Liver (tissue), 9 donors: ENCODE measurements around the gene CSNK1G2. TPM values are rescaled to one million over a fixed set of nuclear protein-coding genes. Genes with fewer than 3 reads are reported as not detected.

Experiments used
- DNase-seq: peaks from one replicate; pipeline ENCODE4 v3.0.0-alpha.2; 2017; ENCODE audit warnings: low spot score
- H3K27ac ChIP-seq, 2 donors: one replicate each; pipeline ENCODE4 v1.7.0; 2013; ENCODE audit warnings: inconsistent platforms in 2 of 2, low read length in 2 of 2, control low read depth in 1 of 2, low read depth in 1 of 2, mild to moderate bottlenecking in 1 of 2
- H3K27me3 ChIP-seq, 4 donors: one replicate each; pipeline versions ENCODE4 v1.6.1 to v1.7.0; 2013; ENCODE audit warnings: low read length in 3 of 4, inconsistent platforms in 1 of 4, mild to moderate bottlenecking in 1 of 4, moderate library complexity in 1 of 4; ENCODE audit not compliant: control insufficient read depth in 4 of 4, insufficient read depth in 4 of 4
- H3K36me3 ChIP-seq, 4 donors: one replicate each; pipeline versions ENCODE4 v1.6.1 to v1.7.0; 2013; ENCODE audit warnings: low read length in 3 of 4, mild to moderate bottlenecking in 3 of 4, low read depth in 1 of 4, moderate library complexity in 1 of 4; ENCODE audit not compliant: control insufficient read depth in 4 of 4, insufficient read depth in 3 of 4
- H3K4me1 ChIP-seq, 4 donors: one replicate each; pipeline versions ENCODE4 v1.6.1 to v1.7.0; 2013; ENCODE audit warnings: low read length in 3 of 4, mild to moderate bottlenecking in 3 of 4, moderate library complexity in 1 of 4; ENCODE audit not compliant: control insufficient read depth in 4 of 4, insufficient read depth in 4 of 4
- H3K4me3 ChIP-seq, 3 donors: one replicate each; pipeline versions ENCODE4 v1.6.1 to v1.7.0; 2013; ENCODE audit warnings: low read length in 3 of 3, control low read depth in 1 of 3, low read depth in 1 of 3, mild to moderate bottlenecking in 1 of 3
- H3K9ac ChIP-seq, 2 donors: one replicate each; pipeline ENCODE4 v1.7.0; 2013; ENCODE audit warnings: low read length in 2 of 2, mild to moderate bottlenecking in 2 of 2, moderate library complexity in 2 of 2, control low read depth in 1 of 2, low read depth in 1 of 2
- H3K9me3 ChIP-seq, 4 donors: one replicate each; pipeline versions ENCODE4 v1.6.1 to v1.7.0; 2013; ENCODE audit warnings: low read length in 3 of 4; ENCODE audit not compliant: control insufficient read depth in 4 of 4
- ATF3 ChIP-seq: IDR thresholded peaks from 2 replicates; pipeline ENCODE4 v1.6.1; 2016; ENCODE audit warnings: antibody characterized with exemption
- EGR1 ChIP-seq, 2 donors: IDR thresholded peaks; 2 replicates each; pipeline ENCODE4 v1.6.1; 2016 to 2018; ENCODE audit warnings: antibody characterized with exemption in 2 of 2, low read depth in 2 of 2
- FOXA1 ChIP-seq: IDR thresholded peaks from 2 replicates; pipeline ENCODE4 v1.6.1; 2016; ENCODE audit warnings: antibody characterized with exemption
- FOXA2 ChIP-seq: IDR thresholded peaks from 2 replicates; pipeline ENCODE4 v1.6.1; 2016; ENCODE audit warnings: antibody characterized with exemption
- GABPA ChIP-seq, 2 donors: IDR thresholded peaks in 1 of 2; conservative IDR thresholded peaks in 1 of 2; 2 replicates each; pipeline ENCODE4 v1.6.1; 2016; ENCODE audit warnings: antibody characterized with exemption in 2 of 2, mild to moderate bottlenecking in 1 of 2, moderate library complexity in 1 of 2
- HNF4A ChIP-seq, 2 donors: conservative IDR thresholded peaks; 2 replicates each; pipeline ENCODE4 v1.6.1; 2016; ENCODE audit warnings: antibody characterized with exemption in 2 of 2, mild to moderate bottlenecking in 2 of 2
- HNF4G ChIP-seq: IDR thresholded peaks from 2 replicates; pipeline ENCODE4 v1.6.1; 2016; ENCODE audit warnings: antibody characterized with exemption
- JUND ChIP-seq, 2 donors: IDR thresholded peaks; 2 replicates each; pipeline ENCODE4 v1.6.1; 2016; ENCODE audit warnings: antibody characterized with exemption in 2 of 2
- MAX ChIP-seq: IDR thresholded peaks from 2 replicates; pipeline ENCODE4 v1.6.1; 2016; ENCODE audit warnings: antibody characterized with exemption
- NR2F2 ChIP-seq: IDR thresholded peaks from 2 replicates; pipeline ENCODE4 v1.6.1; 2016; ENCODE audit warnings: antibody characterized with exemption
- RAD21 ChIP-seq, 2 donors: IDR thresholded peaks; 2 replicates each; pipeline ENCODE4 v1.6.1; 2016; ENCODE audit warnings: antibody characterized with exemption in 2 of 2, mild to moderate bottlenecking in 2 of 2
- RXRA ChIP-seq, 2 donors: IDR thresholded peaks; 2 replicates each; pipeline ENCODE4 v1.6.1; 2017 to 2018; ENCODE audit warnings: antibody characterized with exemption in 2 of 2, mild to moderate bottlenecking in 1 of 2
- SP1 ChIP-seq: IDR thresholded peaks from 2 replicates; pipeline ENCODE4 v1.6.1; 2018; ENCODE audit warnings: antibody characterized with exemption, mild to moderate bottlenecking
- TAF1 ChIP-seq: conservative IDR thresholded peaks from 2 replicates; pipeline ENCODE4 v1.6.1; 2016; ENCODE audit warnings: antibody characterized with exemption, mild to moderate bottlenecking
- YY1 ChIP-seq: IDR thresholded peaks from 2 replicates; pipeline ENCODE4 v1.6.1; 2016; ENCODE audit warnings: antibody characterized with exemption, mild to moderate bottlenecking
- WGBS: extraction: QIAGEN DNeasy Blood & Tissue Kit; methylation state at CpG from one replicate; pipeline ENCODE4 v1.1.7; 2013; 5-methylcytosine and 5-hydroxymethylcytosine counted together
- polyA plus RNA-seq, 2 donors: library from polyadenylated mRNA; stranded (reverse) in 1 of 2; unstranded in 1 of 2; fragments of 200-250 nt in 1 of 2; fragments of >200 nt in 1 of 2; fragmentation: Nextera tagmentation in 1 of 2; extraction: Ambion mirVana in 1 of 2; gene quantifications; one replicate each; pipeline versions ENCODE4 v1.2.1 to v1.2.3, GENCODE V29; 2013 to 2015
- total RNA-seq, 2 donors: library from RNA; depleted of rRNA; stranded (reverse); fragments of >200 nt; gene quantifications; one replicate each; pipeline ENCODE4 v1.2.3, GENCODE V29; 2014
- TF ChIP-seq, protein P1 (sequence below): IDR thresholded peaks from 2 replicates; pipeline ENCODE4 v1.6.1; 2016; ENCODE audit warnings: antibody characterized with exemption, mild to moderate bottlenecking
- TF ChIP-seq, protein P2 (sequence below): fragments of 150-350 bp; IDR thresholded peaks from 2 replicates; pipeline ENCODE4 v1.5.1; 2017; ENCODE audit warnings: improper control_type of control experiment, low read depth, low read length; ENCODE audit not compliant: missing input control
- TF ChIP-seq, protein P3 (sequence below): IDR thresholded peaks from 2 replicates; pipeline ENCODE4 v1.6.1; 2016; ENCODE audit warnings: antibody characterized with exemption
- donor health status: healthy.
- donor health status: healthy.
- donor health status: healthy.
- donor health status: healthy.
- donor health status: healthy.

Gene CSNK1G2
- total and polyA plus RNA-seq, 4 donors, result 3.5 to 30.6 (median 23.9) TPM

DNA sequence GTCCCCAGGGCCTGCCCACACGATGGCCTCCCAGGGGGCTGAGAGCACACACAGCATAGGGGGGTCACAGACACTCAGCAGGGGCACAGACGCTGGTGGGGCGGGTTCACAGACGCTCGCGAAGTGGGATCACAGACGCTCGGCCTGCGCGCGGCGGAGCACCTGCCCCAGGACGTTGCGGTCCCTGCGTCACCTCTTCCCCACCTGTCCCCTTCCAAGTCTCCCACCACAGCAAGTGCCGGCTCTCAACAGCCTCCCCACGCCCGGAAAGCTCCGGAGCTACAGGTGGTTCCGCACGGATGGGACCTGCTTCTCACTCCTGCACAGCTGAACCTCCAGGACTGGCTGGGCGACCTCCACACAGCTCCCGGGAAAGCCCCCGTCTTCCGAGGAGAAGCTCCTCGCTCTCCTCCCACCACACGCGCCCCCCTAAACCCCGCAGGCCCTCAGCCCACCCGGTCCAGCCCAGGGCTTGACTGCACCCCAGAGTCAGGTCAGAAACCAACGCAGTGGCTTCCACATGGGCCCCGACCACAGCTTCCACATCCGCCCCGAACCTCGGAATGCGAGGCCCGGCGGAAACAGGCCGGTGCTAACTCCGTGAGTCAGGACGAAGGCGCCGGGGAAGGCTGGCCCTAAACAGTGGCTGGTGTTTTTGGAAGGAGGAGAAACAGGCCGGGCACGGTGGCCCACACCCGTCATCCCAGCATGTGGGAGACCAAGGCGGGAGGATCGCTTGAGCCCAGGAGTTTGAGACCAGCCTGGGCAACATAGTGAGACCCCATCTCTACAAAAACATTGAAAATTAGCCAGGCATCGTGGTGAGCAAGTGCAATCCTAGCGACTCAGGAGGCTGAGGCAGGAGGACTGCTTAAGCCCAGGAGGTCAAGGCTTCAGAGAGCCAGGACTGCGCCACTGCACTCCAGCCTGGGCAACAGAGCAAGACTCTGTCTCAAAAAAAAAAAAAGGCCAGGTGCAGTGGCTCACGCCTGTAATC, 58.0 kb downstream of the CSNK1G2 start:
- Histone ChIP-seq H3K4me1 (no peaks in the 10 kb centered on the region), H3K9me3 (no peaks in the 10 kb centered on the region), H3K27me3 (no peaks in the 10 kb centered on the region), H3K27ac (no peak overlapping the region), H3K4me3 (no peak overlapping the region), H3K36me3 (peaks cover 9 to 20% (median 14%) of the 10 kb centered on the region in 4 donors), H3K9ac (no peak overlapping the region)
- DNase-seq, result no peak
- 95% methylated on average over 52 of the region's 52 CpGs for WGBS
- no peak for TF ChIP-seq FOXA2
- no peak for TF ChIP-seq RAD21 (IDR thresholded peaks at IDR 0.05)
- TF ChIP-seq JUND (IDR thresholded peaks at IDR 0.05), result no peak
- no peak for TF ChIP-seq HNF4A (conservative IDR thresholded peaks at IDR 0.05)
- no peak for TF ChIP-seq GABPA (IDR thresholded peaks at IDR 0.05 in 1 of 2, conservative IDR thresholded peaks at IDR 0.05 in 1 of 2)

- TF ChIP-seq, protein P1, sequence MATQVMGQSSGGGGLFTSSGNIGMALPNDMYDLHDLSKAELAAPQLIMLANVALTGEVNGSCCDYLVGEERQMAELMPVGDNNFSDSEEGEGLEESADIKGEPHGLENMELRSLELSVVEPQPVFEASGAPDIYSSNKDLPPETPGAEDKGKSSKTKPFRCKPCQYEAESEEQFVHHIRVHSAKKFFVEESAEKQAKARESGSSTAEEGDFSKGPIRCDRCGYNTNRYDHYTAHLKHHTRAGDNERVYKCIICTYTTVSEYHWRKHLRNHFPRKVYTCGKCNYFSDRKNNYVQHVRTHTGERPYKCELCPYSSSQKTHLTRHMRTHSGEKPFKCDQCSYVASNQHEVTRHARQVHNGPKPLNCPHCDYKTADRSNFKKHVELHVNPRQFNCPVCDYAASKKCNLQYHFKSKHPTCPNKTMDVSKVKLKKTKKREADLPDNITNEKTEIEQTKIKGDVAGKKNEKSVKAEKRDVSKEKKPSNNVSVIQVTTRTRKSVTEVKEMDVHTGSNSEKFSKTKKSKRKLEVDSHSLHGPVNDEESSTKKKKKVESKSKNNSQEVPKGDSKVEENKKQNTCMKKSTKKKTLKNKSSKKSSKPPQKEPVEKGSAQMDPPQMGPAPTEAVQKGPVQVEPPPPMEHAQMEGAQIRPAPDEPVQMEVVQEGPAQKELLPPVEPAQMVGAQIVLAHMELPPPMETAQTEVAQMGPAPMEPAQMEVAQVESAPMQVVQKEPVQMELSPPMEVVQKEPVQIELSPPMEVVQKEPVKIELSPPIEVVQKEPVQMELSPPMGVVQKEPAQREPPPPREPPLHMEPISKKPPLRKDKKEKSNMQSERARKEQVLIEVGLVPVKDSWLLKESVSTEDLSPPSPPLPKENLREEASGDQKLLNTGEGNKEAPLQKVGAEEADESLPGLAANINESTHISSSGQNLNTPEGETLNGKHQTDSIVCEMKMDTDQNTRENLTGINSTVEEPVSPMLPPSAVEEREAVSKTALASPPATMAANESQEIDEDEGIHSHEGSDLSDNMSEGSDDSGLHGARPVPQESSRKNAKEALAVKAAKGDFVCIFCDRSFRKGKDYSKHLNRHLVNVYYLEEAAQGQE, result no peak
- TF ChIP-seq MAX (no peak), TAF1 (no peak), HNF4A (conservative IDR thresholded peaks at IDR 0.05) (no peak), SP1 (no peak), RAD21 (IDR thresholded peaks at IDR 0.05) (no peak), JUND (IDR thresholded peaks at IDR 0.05) (no peak), HNF4G (no peak), RXRA (IDR thresholded peaks at IDR 0.05) (no peak), YY1 (no peak), ATF3 (no peak), FOXA2 (no peak), EGR1 (IDR thresholded peaks at IDR 0.05; ENCODE audit: low read depth in 2 of 2) (no peak), GABPA (IDR thresholded peaks at IDR 0.05 in 1 of 2, conservative IDR thresholded peaks at IDR 0.05 in 1 of 2) (no peak), NR2F2 (no peak), FOXA1 (no peak)
- TF ChIP-seq, protein P2, sequence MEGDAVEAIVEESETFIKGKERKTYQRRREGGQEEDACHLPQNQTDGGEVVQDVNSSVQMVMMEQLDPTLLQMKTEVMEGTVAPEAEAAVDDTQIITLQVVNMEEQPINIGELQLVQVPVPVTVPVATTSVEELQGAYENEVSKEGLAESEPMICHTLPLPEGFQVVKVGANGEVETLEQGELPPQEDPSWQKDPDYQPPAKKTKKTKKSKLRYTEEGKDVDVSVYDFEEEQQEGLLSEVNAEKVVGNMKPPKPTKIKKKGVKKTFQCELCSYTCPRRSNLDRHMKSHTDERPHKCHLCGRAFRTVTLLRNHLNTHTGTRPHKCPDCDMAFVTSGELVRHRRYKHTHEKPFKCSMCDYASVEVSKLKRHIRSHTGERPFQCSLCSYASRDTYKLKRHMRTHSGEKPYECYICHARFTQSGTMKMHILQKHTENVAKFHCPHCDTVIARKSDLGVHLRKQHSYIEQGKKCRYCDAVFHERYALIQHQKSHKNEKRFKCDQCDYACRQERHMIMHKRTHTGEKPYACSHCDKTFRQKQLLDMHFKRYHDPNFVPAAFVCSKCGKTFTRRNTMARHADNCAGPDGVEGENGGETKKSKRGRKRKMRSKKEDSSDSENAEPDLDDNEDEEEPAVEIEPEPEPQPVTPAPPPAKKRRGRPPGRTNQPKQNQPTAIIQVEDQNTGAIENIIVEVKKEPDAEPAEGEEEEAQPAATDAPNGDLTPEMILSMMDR, result no peak
- TF ChIP-seq, protein P3, sequence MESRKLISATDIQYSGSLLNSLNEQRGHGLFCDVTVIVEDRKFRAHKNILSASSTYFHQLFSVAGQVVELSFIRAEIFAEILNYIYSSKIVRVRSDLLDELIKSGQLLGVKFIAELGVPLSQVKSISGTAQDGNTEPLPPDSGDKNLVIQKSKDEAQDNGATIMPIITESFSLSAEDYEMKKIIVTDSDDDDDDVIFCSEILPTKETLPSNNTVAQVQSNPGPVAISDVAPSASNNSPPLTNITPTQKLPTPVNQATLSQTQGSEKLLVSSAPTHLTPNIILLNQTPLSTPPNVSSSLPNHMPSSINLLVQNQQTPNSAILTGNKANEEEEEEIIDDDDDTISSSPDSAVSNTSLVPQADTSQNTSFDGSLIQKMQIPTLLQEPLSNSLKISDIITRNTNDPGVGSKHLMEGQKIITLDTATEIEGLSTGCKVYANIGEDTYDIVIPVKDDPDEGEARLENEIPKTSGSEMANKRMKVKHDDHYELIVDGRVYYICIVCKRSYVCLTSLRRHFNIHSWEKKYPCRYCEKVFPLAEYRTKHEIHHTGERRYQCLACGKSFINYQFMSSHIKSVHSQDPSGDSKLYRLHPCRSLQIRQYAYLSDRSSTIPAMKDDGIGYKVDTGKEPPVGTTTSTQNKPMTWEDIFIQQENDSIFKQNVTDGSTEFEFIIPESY, result no peak
Observed at GRCh38 chr19:1999856-2000515, 59.0 kb downstream of the CSNK1G2 start.

More at GRCh38 chr19:1999856-2000515, 59.0 kb downstream of the CSNK1G2 start:
- H3K27me3 ChIP-seq, result no peaks in the 10 kb centered on the region
- H3K9me3 ChIP-seq, result no peaks in the 10 kb centered on the region
- H3K9ac ChIP-seq, result no peak overlapping the region
- 95% methylated on average over 26 of the region's 26 CpGs for WGBS
- peaks cover 9 to 20% (median 14%) of the 10 kb centered on the region in 4 donors for H3K36me3 ChIP-seq
- H3K27ac ChIP-seq, result no peak overlapping the region
- H3K4me3 ChIP-seq, result no peak overlapping the region
- no peak for DNase-seq
- no peaks in the 10 kb centered on the region for H3K4me1 ChIP-seq
